ENCODE results near the gene MAD1L1.

GRCh38 chr7:2011266-2012043 is 221.3 kb downstream of the MAD1L1 start:
- TF ChIP-seq CTCF (IDR thresholded peaks at IDR 0.05) (no peak), POLR2A (IDR thresholded peaks at IDR 0.05) (no peak)
